Measurements from ENCODE around the gene AP2B1.

Gene AP2B1

DNA sequence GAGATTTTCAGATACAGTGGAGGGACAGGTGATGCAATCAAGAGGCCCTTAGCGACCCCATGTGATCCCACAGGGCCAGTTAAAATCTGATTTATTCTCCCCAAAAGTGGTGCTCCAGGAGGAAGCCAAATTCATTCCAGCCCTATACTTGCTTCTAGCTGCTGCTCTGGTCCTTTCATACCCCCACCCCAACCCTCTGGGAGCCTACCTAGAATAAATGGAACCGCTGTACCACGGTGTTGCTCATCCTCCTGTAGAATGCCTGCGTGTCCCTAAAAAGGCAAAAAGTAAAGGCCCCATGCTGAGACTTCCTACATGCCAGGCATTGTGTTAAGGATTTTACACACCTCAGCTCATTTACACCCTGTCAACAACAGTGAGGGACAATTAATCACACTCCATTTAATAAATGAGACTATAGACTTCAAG, 142.3 kb downstream of the AP2B1 start:
- no peak for DNase-seq (ENCODE audit: low read depth in 2 of 2)

DNA sequence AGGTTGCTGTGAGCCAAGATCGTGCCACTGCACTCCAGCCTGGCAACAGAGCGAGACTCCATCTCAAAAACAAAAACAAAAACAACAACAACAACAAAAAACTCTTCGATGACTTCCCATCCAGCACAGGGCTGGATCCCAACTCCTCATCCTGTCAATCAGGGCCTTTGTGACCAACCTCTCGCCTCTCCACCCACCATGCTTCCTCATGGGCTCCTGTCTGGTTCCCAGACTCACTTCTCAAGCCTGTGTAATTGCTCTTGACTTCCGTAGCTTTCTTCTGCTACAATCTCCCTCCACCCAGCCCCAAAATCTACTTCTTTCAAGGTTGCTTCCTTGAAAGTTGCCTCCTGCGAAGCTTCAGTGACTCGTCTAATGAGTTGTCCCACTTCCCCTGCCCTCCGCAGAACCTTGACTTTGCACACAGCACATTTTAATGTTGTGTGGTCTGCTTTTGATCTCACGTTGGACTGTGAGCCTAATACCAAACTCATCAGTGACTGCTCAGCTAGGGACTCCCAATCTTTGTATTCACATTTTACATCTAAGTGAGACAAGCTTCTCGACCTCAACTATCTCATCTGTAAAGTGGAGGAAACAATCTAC, 143.4 kb downstream of the AP2B1 start:
- no peak for DNase-seq (ENCODE audit: low read depth in 2 of 2)

DNA sequence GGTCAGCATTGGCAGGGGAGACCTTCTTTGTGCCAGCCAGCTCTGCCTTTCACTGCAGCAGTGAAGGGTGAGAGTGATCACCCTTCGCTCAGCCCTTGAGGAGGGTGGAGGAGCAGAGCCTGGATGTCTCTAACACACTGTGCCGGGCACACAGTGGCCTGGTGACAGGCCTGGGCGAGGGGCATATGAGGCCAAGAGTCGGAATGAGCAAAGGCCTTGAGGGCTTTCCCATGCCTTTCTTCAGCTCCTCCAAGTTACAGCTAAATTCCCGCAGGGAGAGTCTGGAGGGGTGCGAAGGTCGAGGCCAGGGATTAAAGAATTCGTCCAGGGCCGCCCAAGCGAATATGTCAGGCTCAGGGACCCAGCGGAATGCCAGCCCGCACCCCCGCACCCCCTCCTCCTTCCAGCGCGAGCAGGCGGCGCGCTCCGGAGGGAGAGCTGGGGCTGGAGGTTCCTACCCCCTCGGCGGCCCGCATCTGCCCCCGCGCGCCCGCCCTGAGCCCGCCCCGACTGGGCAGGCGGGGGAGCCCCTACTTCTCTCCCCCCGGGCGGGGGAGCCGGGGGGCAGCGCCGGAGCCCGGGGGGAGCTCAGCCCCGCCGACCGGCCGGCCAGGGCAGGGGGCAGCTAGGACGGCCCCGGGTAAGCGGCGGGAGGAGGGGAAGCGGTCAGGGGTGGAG, 144.3 kb downstream of the AP2B1 start, which contains the start of gene RASL10B:
TSS of gene RASL10B (plus strand) at position 401 of the 678 bp plus-strand sequence. CDS start 3,546 bp downstream, outside the sequence.
- peak; percentile 32 to 55 for DNase-seq (ENCODE audit: low read depth in 2 of 2)

- DNase-seq (ENCODE audit: low read depth in 2 of 2), result no peak
Observed at GRCh38 chr17:35731917-35732805, 145.0 kb downstream of the AP2B1 start.

DNA sequence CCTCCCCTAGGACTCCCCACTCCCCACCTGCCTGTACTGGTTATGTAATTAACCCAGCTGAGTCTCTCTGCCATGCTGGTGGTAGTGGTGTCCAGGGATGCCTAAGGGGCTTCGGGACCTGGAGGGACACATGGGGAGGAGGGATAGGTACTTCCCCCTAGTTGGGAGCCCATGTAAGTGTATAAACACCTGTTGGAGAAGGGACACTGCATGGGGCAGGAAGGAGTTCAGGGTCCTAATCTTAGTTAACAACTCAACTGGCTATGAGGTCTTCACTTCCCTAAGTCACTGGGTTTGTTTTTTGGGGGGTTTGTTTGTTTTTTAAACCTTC, 145.6 kb downstream of the AP2B1 start:
- no peak for DNase-seq (ENCODE audit: low read depth in 2 of 2)

DNA sequence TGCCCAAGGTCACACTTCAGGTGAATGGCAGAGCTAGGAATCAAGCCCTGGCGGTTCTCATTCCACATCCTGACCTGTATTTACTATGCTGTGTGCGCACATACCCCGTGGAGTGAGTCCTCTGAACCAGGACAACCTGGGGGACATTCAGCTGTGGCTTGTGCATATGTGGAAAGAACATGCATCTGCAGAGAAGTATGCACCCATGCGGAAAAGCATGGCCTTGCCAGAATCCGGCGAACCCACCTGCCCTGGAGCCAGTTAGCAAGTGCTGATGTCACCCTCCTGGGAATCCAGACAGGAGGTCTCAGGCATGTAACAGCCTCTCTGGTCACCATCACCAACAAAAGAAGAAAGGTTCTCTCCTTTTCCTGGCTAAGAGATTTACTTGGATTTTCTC, 146.2 kb downstream of the AP2B1 start:
- no peak for DNase-seq (ENCODE audit: low read depth in 2 of 2)

DNA sequence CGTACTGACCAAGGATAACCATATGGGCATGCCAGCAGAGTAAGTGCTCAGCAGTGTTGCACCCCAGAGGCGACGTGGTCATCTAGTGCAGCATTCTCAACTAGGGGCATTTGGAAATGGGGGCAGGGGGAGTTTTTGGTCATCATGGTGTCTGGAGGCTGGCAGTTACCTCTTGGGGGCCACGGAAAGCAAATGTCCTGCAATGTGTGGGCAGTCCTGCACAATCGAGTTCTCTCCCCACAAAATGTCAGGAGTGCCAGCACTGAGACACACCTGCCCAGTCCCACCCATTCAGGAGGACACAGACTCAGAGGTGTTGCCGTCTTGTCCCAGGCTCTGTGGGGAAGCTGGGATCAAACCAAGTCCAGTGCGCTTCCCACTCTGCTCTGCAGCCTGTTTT, 147.3 kb downstream of the AP2B1 start:
- DNase-seq (ENCODE audit: low read depth in 2 of 2), result no peak

GRCh38 chr17:35735036-35735805, 148.1 kb downstream of the AP2B1 start:
- no peak for DNase-seq (ENCODE audit: low read depth in 2 of 2)

DNA sequence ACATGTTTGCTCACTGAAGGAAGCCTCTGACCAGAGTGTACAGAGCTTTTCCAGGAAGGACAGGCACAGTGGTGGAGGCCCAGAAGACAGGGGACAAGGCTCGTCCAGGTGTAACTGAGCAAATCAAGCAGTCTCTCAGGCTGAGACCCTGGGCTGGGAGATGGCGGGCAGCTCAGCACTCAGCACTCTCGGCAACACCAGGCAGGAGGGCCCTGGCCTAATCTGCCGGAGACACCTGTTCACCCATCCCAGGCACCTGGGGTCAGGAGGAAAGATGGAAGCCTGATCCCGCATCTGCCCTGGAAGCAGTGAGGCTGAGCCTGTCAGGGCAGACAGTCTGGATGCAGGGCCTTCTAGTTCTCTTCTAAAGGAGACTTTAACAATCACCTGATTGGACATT, 149.1 kb downstream of the AP2B1 start:
- no peak for DNase-seq (ENCODE audit: low read depth in 2 of 2)

- DNase-seq (ENCODE audit: low read depth in 2 of 2), result no peak
Observed at GRCh38 chr17:35738519-35739133, 151.5 kb downstream of the AP2B1 start.

GRCh38 chr17:35740216-35740615, 153.1 kb downstream of the AP2B1 start:
- DNase-seq (ENCODE audit: low read depth in 2 of 2), result no peak

DNA sequence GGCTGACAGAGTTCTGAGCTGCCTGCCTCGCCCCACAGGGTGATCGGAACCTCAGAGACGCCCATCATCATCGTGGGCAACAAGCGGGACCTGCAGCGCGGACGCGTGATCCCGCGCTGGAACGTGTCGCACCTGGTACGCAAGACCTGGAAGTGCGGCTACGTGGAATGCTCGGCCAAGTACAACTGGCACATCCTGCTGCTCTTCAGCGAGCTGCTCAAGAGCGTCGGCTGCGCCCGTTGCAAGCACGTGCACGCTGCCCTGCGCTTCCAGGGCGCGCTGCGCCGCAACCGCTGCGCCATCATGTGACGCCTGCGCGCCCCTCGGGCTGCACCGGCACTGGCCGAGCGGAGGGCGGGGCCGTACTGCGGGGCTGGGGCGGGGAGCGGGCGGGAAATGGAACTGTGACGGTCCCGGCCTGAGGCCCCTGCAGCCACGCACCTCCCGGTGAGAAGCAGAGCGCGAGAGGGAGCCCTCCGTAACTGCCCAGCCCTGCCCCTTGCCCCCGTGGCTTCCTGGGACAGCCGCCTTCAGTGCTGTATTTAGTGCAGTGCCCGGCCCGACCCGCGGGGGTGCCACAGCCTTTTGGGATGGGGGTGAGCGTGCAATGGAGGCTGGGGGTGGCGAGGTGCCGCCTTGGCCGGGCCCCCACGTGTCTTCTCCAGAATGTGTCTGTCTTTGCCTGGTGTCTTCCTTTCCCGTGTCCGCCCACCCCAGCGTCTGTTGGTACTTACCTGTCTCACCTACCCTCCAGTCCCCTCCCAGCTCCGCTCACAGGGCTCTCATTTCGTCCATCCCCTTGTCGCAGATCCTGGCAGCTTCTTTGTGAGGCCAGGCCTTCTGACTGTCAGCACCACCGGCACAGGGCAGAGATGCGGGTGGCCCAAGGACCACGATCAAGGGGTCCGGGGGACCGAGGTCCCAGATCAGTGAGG, 154.1 kb downstream of the AP2B1 start:
- DNase-seq (ENCODE audit: low read depth in 2 of 2), result no peak

- no peak for DNase-seq (ENCODE audit: low read depth in 2 of 2)
Observed at GRCh38 chr17:35742496-35742895, 155.4 kb downstream of the AP2B1 start.

DNA sequence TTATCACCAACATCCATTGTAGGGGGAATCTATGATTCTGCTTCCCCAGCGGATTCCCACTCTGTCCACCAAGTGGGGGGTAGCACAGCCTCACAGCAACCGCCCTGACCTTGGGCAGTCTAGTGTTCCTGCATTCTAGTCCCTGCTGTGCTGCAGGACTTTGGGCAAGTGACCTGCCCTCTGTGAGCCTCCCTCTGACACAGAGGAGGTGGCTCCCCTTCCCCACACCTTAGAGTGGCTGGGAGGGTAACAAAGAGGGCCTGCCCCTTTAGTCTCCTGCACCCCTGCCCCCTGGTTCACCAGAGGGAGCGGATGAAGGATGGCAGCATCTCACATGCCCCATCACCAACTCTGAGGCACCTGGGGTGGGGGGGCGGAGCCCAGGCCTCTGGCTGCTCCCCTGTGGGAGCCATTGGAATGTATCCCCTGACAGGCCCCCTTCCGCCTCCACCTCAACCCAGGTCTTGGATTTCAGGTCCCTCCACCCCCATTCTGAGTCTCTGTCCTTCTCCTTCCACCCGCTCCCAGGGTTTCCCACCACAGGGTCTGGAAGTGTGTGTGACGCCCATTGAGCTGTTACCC, 155.9 kb downstream of the AP2B1 start:
- DNase-seq (ENCODE audit: low read depth in 2 of 2), result no peak

DNA sequence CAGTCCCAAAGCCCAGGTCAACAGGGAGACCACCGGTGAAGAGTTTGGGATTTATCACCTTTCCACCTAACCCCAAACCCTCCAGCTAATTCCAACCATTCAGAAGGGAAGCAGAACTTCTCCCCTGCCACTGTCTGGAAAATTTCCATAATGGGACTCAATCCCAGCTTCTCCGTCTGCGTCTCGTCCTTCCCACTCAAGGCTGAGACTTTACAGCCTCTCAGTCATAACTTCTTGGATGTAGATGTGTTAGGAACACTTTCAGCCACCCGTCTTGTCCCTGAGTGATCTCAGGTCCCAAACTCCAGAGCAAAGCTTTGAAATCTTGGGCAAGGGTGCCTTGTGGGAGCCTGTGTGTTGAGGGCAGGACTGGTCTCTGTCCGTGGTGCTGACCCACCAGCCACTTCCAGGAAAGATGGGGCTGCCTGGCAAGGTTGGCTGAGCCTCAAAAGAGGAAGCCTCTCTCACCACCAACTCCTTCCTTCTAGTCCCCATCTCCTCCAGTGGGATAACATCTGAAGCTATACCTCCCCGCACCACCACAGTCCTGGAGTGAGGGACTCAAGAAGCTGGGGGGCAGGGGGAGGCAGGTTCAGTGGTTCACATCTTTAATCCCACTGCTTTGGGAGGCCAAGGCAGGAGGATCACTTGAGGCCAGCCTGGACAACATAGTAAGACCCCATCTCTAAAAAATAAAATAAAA, 156.7 kb downstream of the AP2B1 start:
- DNase-seq (ENCODE audit: low read depth in 2 of 2), result no peak

DNA sequence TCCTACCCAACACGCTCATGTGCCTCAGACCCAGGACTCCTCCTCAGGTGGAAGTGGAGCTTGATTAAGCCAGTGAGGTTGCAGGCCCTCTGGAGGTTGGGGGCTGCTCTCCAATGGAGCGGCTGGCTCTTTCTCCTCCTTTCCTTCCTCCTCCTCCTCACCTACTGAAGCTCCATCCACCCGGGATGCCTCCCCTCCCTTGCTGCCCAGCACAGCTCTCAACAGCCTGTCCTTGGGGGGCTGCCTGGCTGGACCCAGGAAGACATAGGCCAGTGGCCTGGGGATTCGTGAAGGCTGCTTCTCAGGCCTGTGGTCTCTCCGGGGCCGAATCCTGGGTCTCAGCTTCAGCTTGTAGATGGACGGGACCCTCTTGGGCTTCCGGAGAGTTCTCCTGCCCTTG, 157.7 kb downstream of the AP2B1 start:
- no peak for DNase-seq (ENCODE audit: low read depth in 2 of 2)

DNA sequence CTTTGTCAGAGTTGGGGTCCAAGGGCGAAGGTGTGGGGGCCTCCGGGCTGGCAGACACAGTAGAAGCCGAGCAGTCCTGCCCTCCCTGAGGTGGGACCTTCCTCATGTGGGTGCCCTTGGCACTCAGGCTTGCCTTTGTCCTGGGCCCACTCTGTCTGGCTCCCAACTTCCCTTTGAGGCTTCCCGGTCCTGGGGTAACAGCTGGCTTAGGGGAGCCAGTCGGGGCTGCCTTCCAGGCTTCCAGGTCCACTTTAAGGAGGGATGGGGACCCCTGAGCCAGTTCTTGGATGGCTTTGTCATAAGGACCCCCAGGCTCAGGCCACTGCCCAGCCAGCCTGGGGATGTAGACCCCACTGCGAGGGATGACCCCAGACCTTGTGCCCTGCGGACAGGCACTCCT, 158.1 kb downstream of the AP2B1 start:
- no peak for DNase-seq (ENCODE audit: low read depth in 2 of 2)

GRCh38 chr17:35745749-35746320, 158.7 kb downstream of the AP2B1 start:
- no peak for DNase-seq (ENCODE audit: low read depth in 2 of 2)

DNA sequence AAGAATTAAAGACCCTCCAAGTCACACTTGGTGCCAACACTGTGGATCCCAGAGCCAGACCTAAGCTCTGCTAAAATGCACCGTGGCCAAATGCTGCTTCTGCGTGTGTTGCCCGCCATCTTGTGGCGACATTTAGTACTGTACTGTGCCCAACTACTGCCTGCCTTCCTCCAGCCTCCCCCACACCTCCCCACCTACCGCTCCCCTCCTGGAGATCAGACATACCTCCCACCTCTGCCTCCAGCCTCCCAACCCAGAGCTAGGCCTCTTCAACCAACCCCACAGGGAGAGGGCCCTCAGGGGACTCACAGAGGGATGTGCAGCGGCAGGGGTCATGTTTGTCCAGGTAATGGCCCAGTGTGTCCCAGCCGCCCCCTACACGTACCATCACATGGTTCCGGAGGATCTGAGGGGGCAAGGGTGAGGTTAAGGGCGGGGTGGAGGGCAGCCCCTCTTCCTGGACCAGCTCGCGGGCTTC, 160.5 kb downstream of the AP2B1 start:
- DNase-seq (ENCODE audit: low read depth in 2 of 2), result peak; percentile 68 to 76
